ENCODE results near the gene RCCD1. TPM values are rescaled to one million over a fixed set of nuclear protein-coding genes. Genes with fewer than 3 reads are reported as not detected.

Gene RCCD1
- total RNA-seq, result 8.8 and 12.5 TPM in 2 replicates

GRCh38 chr15:90954712-90955623, at the start of gene RCCD1:
TSS of gene RCCD1 (plus strand) at chr15:90954884. CDS start at chr15:90956735, 1,851 bp downstream.

GRCh38 chr15:90931828-90932659, 22.6 kb upstream of the RCCD1 start, which contains the start of gene HDDC3:
TSS of gene HDDC3 (minus strand) at chr15:90932549. CDS start at chr15:90932540, 9 bp downstream.

GRCh38 chr15:90934949-90935751, 19.5 kb upstream of the RCCD1 start, which contains the start of gene UNC45A:
TSS of gene UNC45A (plus strand) at chr15:90935285. CDS start at chr15:90935325, 40 bp downstream.

GRCh38 chr15:90994417-90995311, 40.0 kb downstream of the RCCD1 start, which contains the start of gene PRC1:
TSS of gene PRC1 (minus strand) at chr15:90994535. CDS start at chr15:90994417, 118 bp downstream.

Other genes with a start within 250 kb of the RCCD1 start
- 6.5 and 7.3 TPM in 2 replicates for gene BLM, start 237.5 kb upstream of the RCCD1 start, total RNA-seq
- gene FURIN, start 86.3 kb upstream of the RCCD1 start, total RNA-seq, result 56.8 and 90.3 TPM in 2 replicates
- 73.4 and 103 TPM in 2 replicates for gene FES, start 70.4 kb upstream of the RCCD1 start, total RNA-seq
- 14.0 TPM in 2 replicates for gene MAN2A2, start 51.6 kb upstream of the RCCD1 start, total RNA-seq
- gene HDDC3, start 22.3 kb upstream of the RCCD1 start, total RNA-seq, result 17.5 and 22.9 TPM in 2 replicates
- 119 and 151 TPM in 2 replicates for gene UNC45A, start 19.6 kb upstream of the RCCD1 start, total RNA-seq
- gene PRC1, start 39.7 kb downstream of the RCCD1 start, total RNA-seq, result 160 and 204 TPM in 2 replicates
- 8.8 and 12.7 TPM in 2 replicates for gene VPS33B, start 67.7 kb downstream of the RCCD1 start, total RNA-seq
- not detected in 2 replicates for gene SV2B, start 145.4 kb downstream of the RCCD1 start, total RNA-seq